H1 (cell line): ENCODE results near the gene NUP205.

Source experiments
- CHD7 ChIP-seq: fragments of 300-600 bp; sonication (generic); IDR thresholded peaks from 2 replicates; pipeline ENCODE4 v1.7.1; 2012; ENCODE audit warnings: low read length, moderate library complexity, mild to moderate bottlenecking, inconsistent platforms; ENCODE audit not compliant: insufficient replicate concordance
- EZH2 ChIP-seq: fragments of 200-600 bp; sonication (generic); IDR thresholded peaks from 2 replicates; pipeline ENCODE4 v1.7.1; 2012; ENCODE audit warnings: low read depth, mild to moderate bottlenecking, moderate library complexity, low read length, inconsistent platforms; ENCODE audit not compliant: severe bottlenecking
- HDAC2 ChIP-seq, 2 experiments: fragments of 300-600 bp in 1 of 2; sonication (generic) in 1 of 2; IDR thresholded peaks; 2 replicates each; pipeline ENCODE4 v1.6.1; 2011 to 2012; ENCODE audit warnings: low read depth in 2 of 2, low read length in 2 of 2, mild to moderate bottlenecking in 2 of 2, moderate library complexity in 2 of 2, borderline replicate concordance in 1 of 2, inconsistent platforms in 1 of 2
- NANOG ChIP-seq: IDR thresholded peaks from 2 replicates; pipeline ENCODE4 v1.6.1; 2011; ENCODE audit warnings: low read length, low read depth, mild to moderate bottlenecking, inconsistent platforms; ENCODE audit not compliant: insufficient read depth, poor library complexity, severe bottlenecking
- POLR2AphosphoS5 ChIP-seq: IDR thresholded peaks from 2 replicates; pipeline ENCODE4 v1.6.1; 2011; ENCODE audit warnings: low read depth, low read length
- RFX5 ChIP-seq: IDR thresholded peaks from 2 replicates; pipeline ENCODE4 v1.6.1; 2011; ENCODE audit warnings: low read depth, low read length, improper control_type of control experiment, borderline replicate concordance
- SIRT6 ChIP-seq: IDR thresholded peaks from one replicate; pipeline ENCODE4 v1.7.1; 2012; ENCODE audit warnings: low read length, inconsistent platforms
- YY1 ChIP-seq: IDR thresholded peaks from 2 replicates; pipeline ENCODE4 v1.6.1; 2011; ENCODE audit warnings: low read depth, mild to moderate bottlenecking, low read length
- TF ChIP-seq, protein P1 (sequence below), 3 experiments: IDR thresholded peaks; 1 replicate in 2 of 3; 2 replicates in 1 of 3; pipeline versions ENCODE4 v1.5.1 to v1.6.1; 2011; ENCODE audit warnings: low read length in 3 of 3, mild to moderate bottlenecking in 3 of 3, inconsistent platforms in 2 of 3, low read depth in 1 of 3, moderate library complexity in 1 of 3; ENCODE audit not compliant: insufficient read depth in 1 of 3; ENCODE audit errors: control extremely low read depth in 1 of 3

DNA sequence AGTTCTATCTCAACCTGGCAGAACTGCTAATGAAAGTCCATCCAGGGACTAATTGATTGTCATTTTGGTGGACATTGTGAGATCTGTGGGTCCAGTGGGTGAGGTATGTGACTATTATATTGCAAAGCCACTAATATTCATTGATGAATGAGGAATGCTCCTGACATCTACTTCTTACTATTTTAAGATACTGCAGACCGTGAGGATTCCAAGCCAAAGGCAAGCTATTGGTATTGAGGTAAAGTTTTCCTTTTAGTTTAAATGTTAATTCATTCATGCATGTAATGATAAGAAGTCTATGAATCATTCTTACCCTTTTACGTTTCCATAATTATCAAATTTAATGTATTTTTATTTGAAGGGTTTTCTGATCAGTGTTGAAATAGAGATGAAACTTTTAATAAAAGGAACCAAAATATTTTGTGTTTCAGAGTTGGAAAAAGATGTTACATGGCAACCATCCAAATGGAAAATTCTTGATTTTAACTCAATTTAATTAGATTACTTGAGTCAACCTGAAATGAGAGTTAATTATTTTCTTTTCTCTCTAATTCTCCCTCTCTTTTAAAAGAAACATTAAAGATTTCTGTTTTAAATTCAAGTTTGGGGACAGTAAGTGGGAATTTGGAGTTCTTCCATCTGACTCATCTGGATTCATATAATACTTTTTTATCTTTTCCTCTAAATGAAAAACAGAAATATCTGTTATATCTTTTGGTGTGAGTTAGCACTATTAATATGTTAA lies 39.6 kb downstream of the NUP205 start:
- TF ChIP-seq CHD7: no peak
- TF ChIP-seq NANOG: no peak
- no peak for TF ChIP-seq SIRT6
- no peak for TF ChIP-seq YY1
- no peak for TF ChIP-seq EZH2
- no peak for TF ChIP-seq POLR2AphosphoS5
- TF ChIP-seq RFX5: no peak
- TF ChIP-seq, protein P1, sequence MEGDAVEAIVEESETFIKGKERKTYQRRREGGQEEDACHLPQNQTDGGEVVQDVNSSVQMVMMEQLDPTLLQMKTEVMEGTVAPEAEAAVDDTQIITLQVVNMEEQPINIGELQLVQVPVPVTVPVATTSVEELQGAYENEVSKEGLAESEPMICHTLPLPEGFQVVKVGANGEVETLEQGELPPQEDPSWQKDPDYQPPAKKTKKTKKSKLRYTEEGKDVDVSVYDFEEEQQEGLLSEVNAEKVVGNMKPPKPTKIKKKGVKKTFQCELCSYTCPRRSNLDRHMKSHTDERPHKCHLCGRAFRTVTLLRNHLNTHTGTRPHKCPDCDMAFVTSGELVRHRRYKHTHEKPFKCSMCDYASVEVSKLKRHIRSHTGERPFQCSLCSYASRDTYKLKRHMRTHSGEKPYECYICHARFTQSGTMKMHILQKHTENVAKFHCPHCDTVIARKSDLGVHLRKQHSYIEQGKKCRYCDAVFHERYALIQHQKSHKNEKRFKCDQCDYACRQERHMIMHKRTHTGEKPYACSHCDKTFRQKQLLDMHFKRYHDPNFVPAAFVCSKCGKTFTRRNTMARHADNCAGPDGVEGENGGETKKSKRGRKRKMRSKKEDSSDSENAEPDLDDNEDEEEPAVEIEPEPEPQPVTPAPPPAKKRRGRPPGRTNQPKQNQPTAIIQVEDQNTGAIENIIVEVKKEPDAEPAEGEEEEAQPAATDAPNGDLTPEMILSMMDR (IDR thresholded peaks at IDR 0.05; ENCODE audit: control extremely low read depth in 1 of 3, insufficient read depth in 1 of 3, low read depth in 1 of 3, low read length in 3 of 3): no peak
- TF ChIP-seq HDAC2 (IDR thresholded peaks at IDR 0.05; ENCODE audit: borderline replicate concordance in 1 of 2, low read depth in 2 of 2, low read length in 2 of 2): no peak
